Endothelial cell of umbilical vein (primary cell): ENCODE results near the gene ZBTB7A. TPM values are rescaled to one million over a fixed set of nuclear protein-coding genes. Genes with fewer than 3 reads are reported as not detected.

Source experiments
- BruUV-seq: library from RNA; stranded (reverse); fragments of 400-500 nt; replicated peaks from 2 replicates; lab custom pipeline; 2021; lab: Mats Ljungman, UMichigan
- CTCF ChIA-PET: fragments of 300-600, 350-600 bp; sonication (Branson Sonifier 250); formaldehyde crosslinking; loops from one replicate; lab custom pipeline; 2021; ENCODE audit warnings: antibody characterized with exemption, inconsistent platforms; lab: Charles Lee
- POLR2A ChIA-PET: fragments of 300-600, 350-600 bp; sonication (Branson Sonifier 250); formaldehyde crosslinking; loops from one replicate; lab custom pipeline; 2021; ENCODE audit warnings: antibody characterized with exemption, inconsistent platforms; lab: Charles Lee
- DNase-seq: peaks from one replicate; pipeline ENCODE4 v3.0.0-alpha.2; 2011; ENCODE audit warnings: low read depth, low spot score
- FAIRE-seq: peaks from 2 replicates; lab custom pipeline; 2011; peaks lifted over from hg19 to GRCh38; lab: Jason Lieb, UNC
- H2AFZ ChIP-seq: 2 replicates; pipeline ENCODE4 v1.6.0; 2012; ENCODE audit warnings: low read depth, low read length, control low read depth, inconsistent platforms
- H3K27ac ChIP-seq: 2 replicates; pipeline ENCODE4 v1.5.1; 2011; ENCODE audit warnings: low read depth, mild to moderate bottlenecking, control low read depth, low read length, moderate library complexity; ENCODE audit not compliant: insufficient read depth
- H3K27me3 ChIP-seq, 2 experiments: 2 replicates each; pipeline versions ENCODE4 v1.6.0 to v1.6.1; 2011; ENCODE audit warnings: low read length in 2 of 2, mixed read lengths in 1 of 2; ENCODE audit not compliant: control insufficient read depth in 2 of 2, insufficient read depth in 2 of 2
- H3K36me3 ChIP-seq, 2 experiments: 2 replicates in 1 of 2; 3 replicates in 1 of 2; pipeline ENCODE4 v1.5.1; 2011; ENCODE audit warnings: low read length in 2 of 2, mild to moderate bottlenecking in 1 of 2, moderate library complexity in 1 of 2; ENCODE audit not compliant: control insufficient read depth in 2 of 2, insufficient read depth in 2 of 2; ENCODE audit errors: extremely low read depth in 1 of 2
- H3K4me1 ChIP-seq: 3 replicates; pipeline ENCODE4 v1.5.1; 2011; ENCODE audit warnings: mild to moderate bottlenecking, low read length; ENCODE audit not compliant: control insufficient read depth, insufficient read depth; ENCODE audit errors: extremely low read depth
- H3K4me2 ChIP-seq: 2 replicates; pipeline ENCODE4 v1.6.1; 2011; ENCODE audit warnings: low read length, control low read depth, mixed read lengths; ENCODE audit not compliant: insufficient read depth
- H3K4me3 ChIP-seq, 3 experiments: fragments of 200-600 bp in 1 of 3; sonication (generic), shearing (Covaris generic) in 1 of 3; replicated peaks in 1 of 3; 2 replicates each; pipeline ENCODE4 v1.5.1; 2011 to 2016; ENCODE audit warnings: control low read depth in 3 of 3, low read length in 3 of 3, mild to moderate bottlenecking in 2 of 3, inconsistent platforms in 1 of 3, low read depth in 1 of 3, moderate library complexity in 1 of 3; ENCODE audit not compliant: insufficient read depth in 1 of 3
- H3K79me2 ChIP-seq: 2 replicates; pipeline ENCODE4 v1.6.0; 2012; ENCODE audit warnings: low read length, inconsistent platforms; ENCODE audit not compliant: control insufficient read depth, insufficient read depth
- H3K9ac ChIP-seq: replicated peaks from 2 replicates; pipeline ENCODE3; 2011; ENCODE audit warnings: low read length, control low read depth; ENCODE audit not compliant: insufficient read depth; ENCODE audit errors: extremely low read depth
- H3K9me1 ChIP-seq: replicated peaks from 3 replicates; pipeline ENCODE4 v1.6.0; 2011; ENCODE audit warnings: mild to moderate bottlenecking, low read length; ENCODE audit not compliant: control insufficient read depth, insufficient read depth; ENCODE audit errors: extremely low read depth
- H3K9me3 ChIP-seq: replicated peaks from 2 replicates; pipeline ENCODE4 v1.5.1; 2012; ENCODE audit warnings: low read length, inconsistent platforms; ENCODE audit not compliant: control insufficient read depth, insufficient read depth
- H4K20me1 ChIP-seq: replicated peaks from 2 replicates; pipeline ENCODE3; 2011; ENCODE audit warnings: mild to moderate bottlenecking, low read length; ENCODE audit not compliant: control insufficient read depth, insufficient read depth; ENCODE audit errors: extremely low read depth
- EZH2 ChIP-seq: IDR thresholded peaks from 2 replicates; pipeline ENCODE4 v1.6.1; 2012; ENCODE audit warnings: borderline replicate concordance, low read depth, mild to moderate bottlenecking, moderate library complexity, low read length, inconsistent platforms; ENCODE audit not compliant: severe bottlenecking
- FOS ChIP-seq: IDR thresholded peaks from 2 replicates; pipeline ENCODE4 v1.6.1; 2011; ENCODE audit warnings: mild to moderate bottlenecking, low read length, moderate library complexity, borderline replicate concordance; ENCODE audit not compliant: insufficient read depth
- GATA2 ChIP-seq: IDR thresholded peaks from 2 replicates; pipeline ENCODE4 v1.7.0; 2011; ENCODE audit warnings: low read depth, mild to moderate bottlenecking, moderate library complexity, mixed read lengths, low read length; ENCODE audit not compliant: insufficient read length, insufficient read depth
- JUN ChIP-seq: IDR thresholded peaks from 2 replicates; pipeline ENCODE4 v1.6.1; 2011; ENCODE audit warnings: borderline replicate concordance, low read depth; ENCODE audit not compliant: insufficient read length, insufficient read depth
- MAX ChIP-seq: IDR thresholded peaks from 2 replicates; pipeline ENCODE4 v1.6.1; 2011; ENCODE audit not compliant: insufficient read depth, insufficient read length
- MYC ChIP-seq: IDR thresholded peaks from one replicate; pipeline ENCODE4 v1.6.1; 2011; ENCODE audit warnings: mild to moderate bottlenecking, low read depth, low read length
- POLR2A ChIP-seq: IDR thresholded peaks from 2 replicates; pipeline ENCODE4 v1.6.1; 2012; ENCODE audit warnings: low read depth, mild to moderate bottlenecking, control low read depth, low read length
- POLR2AphosphoS5 ChIP-seq: IDR thresholded peaks from 2 replicates; pipeline ENCODE4 v1.6.1; 2012; ENCODE audit warnings: low read depth, mild to moderate bottlenecking, control low read depth, low read length, moderate library complexity; ENCODE audit not compliant: insufficient read depth
- dilution Hi-C: fragments of 300-500 bp; cut with MboI; formaldehyde crosslinking; loops from one replicate; pipeline ENCODE4 v1.15.0; 2019; ENCODE audit warnings: low sequenced_read_pairs; ENCODE audit not compliant: extremely low pct_ligation_motif_present
- intact Hi-C: fragments of 100-400 bp; cut with micrococcal nuclease; formaldehyde crosslinking; loops from one replicate; pipeline ENCODE4 v1.10.0; 2022
- polyA plus RNA-seq, 4 experiments: library from polyadenylated mRNA; depleted of rRNA in 3 of 4; stranded (reverse) in 3 of 4; unstranded in 1 of 4; fragments of >200 nt; gene quantifications; 2 replicates each; pipeline versions ENCODE4 v1.2.1 to v1.2.3, GENCODE V29; 2011 to 2012; ENCODE audit warnings: missing spikeins in 1 of 4
- total RNA-seq: library from RNA; stranded (reverse); gene quantifications from 2 replicates; pipeline ENCODE4 v1.2.3, GENCODE V29; 2021
- TF ChIP-seq, protein P1 (sequence below), 2 donors: IDR thresholded peaks; 1 replicate in 1 of 2; 2 replicates in 1 of 2; pipeline ENCODE4 v1.5.1; 2011; ENCODE audit warnings: low read length in 2 of 2, mild to moderate bottlenecking in 2 of 2, moderate library complexity in 2 of 2, control low read depth in 1 of 2, inconsistent platforms in 1 of 2, low read depth in 1 of 2; ENCODE audit not compliant: insufficient read depth in 1 of 2; ENCODE audit errors: extremely low read depth in 1 of 2

Gene ZBTB7A
- total and polyA plus RNA-seq, 2 donors (not counting 3 experiments of a cell fraction or from before 2014, with no cell fraction given), result 8.2 to 29.0 TPM

DNA sequence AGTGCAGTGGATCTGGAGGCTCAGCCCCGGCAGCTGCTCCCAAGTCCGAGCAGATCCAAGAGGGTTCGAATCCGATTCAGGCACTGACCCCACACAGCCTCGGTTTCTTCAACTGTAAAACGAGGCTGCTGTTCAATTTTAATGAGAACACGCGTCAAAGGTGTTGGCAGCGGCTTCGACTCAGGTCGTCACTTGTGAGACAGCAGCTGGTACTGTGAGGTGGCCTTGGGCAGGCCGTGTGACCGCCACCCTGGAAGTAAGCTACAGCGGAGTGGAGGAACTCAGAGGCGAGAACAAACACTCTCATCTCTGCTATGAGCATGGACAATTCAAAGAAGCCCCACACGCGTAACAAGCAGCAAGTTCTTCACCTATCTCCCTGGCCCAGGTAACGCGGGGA, 47.5 kb upstream of the ZBTB7A start:
- Histone ChIP-seq H4K20me1 (no peaks in the 10 kb centered on the region), H3K4me1 (no peaks in the 10 kb centered on the region), H3K9ac (no peak overlapping the region), H3K36me3 (peaks cover 4 to 48% of the 10 kb centered on the region in 2 experiments), H2AFZ (no peak overlapping the region), H3K79me2 (peaks cover 6% of the 10 kb centered on the region), H3K4me3 (no peak overlapping the region), H3K27me3 (no peaks in the 10 kb centered on the region), H3K9me3 (no peaks in the 10 kb centered on the region), H3K4me2 (no peak overlapping the region), H3K27ac (no peak overlapping the region), H3K9me1 (no peaks in the 10 kb centered on the region)
- no TSS peak for BruUV-seq
- ChIA-PET CTCF (interaction anchor here (2.8 kb wide), 1 partner anchor 26 kb away, joined by 10 read pairs; no protein-coding TSS in a partner anchor), POLR2A (no interaction called here)
- dilution Hi-C loops, result no loop called here
- FAIRE-seq (no peak), DNase-seq (no peak)
- TF ChIP-seq GATA2 (no peak), JUN (no peak), FOS (no peak), EZH2 (no peak), POLR2AphosphoS5 (no peak), MYC (no peak)
- intact Hi-C loops, result no loop called here

- Histone ChIP-seq H3K4me2 (no peak overlapping the region), H3K4me1 (no peaks in the 10 kb centered on the region), H3K36me3 (peaks cover 6 to 55% of the 10 kb centered on the region in 2 experiments), H3K9ac (no peak overlapping the region), H3K27ac (no peak overlapping the region), H3K9me1 (no peaks in the 10 kb centered on the region), H3K79me2 (peaks cover 3% of the 10 kb centered on the region), H2AFZ (no peak overlapping the region), H3K4me3 (no peak overlapping the region), H3K9me3 (no peaks in the 10 kb centered on the region), H3K27me3 (no peaks in the 10 kb centered on the region), H4K20me1 (no peaks in the 10 kb centered on the region)
- no TSS peak for BruUV-seq
- TF ChIP-seq POLR2AphosphoS5 (no peak), POLR2A (no peak), FOS (no peak), GATA2 (no peak), JUN (no peak), MAX (no peak), EZH2 (no peak), MYC (no peak)
- TF ChIP-seq, protein P1, sequence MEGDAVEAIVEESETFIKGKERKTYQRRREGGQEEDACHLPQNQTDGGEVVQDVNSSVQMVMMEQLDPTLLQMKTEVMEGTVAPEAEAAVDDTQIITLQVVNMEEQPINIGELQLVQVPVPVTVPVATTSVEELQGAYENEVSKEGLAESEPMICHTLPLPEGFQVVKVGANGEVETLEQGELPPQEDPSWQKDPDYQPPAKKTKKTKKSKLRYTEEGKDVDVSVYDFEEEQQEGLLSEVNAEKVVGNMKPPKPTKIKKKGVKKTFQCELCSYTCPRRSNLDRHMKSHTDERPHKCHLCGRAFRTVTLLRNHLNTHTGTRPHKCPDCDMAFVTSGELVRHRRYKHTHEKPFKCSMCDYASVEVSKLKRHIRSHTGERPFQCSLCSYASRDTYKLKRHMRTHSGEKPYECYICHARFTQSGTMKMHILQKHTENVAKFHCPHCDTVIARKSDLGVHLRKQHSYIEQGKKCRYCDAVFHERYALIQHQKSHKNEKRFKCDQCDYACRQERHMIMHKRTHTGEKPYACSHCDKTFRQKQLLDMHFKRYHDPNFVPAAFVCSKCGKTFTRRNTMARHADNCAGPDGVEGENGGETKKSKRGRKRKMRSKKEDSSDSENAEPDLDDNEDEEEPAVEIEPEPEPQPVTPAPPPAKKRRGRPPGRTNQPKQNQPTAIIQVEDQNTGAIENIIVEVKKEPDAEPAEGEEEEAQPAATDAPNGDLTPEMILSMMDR (IDR thresholded peaks at IDR 0.05; ENCODE audit: extremely low read depth in 1 of 2, insufficient read depth in 1 of 2, low read depth in 1 of 2, low read length in 2 of 2), result no peak
- POLR2A ChIA-PET, result no interaction called here
- DNase-seq (no peak), FAIRE-seq (no peak)
- dilution Hi-C loops, result no loop called here
- CTCF ChIA-PET, result interaction anchor here (1.3 to 2.8 kb wide), 2 partner anchors 26 to 27 kb away, joined by 3 to 10 read pairs; no protein-coding TSS in a partner anchor
- intact Hi-C loops, result no loop called here
Measured at GRCh38 chr19:4113398-4114088, 46.8 kb upstream of the ZBTB7A start.
